ENCODE data around the gene SHC2. TPM values are rescaled to one million over a fixed set of nuclear protein-coding genes. Genes with fewer than 3 reads are reported as not detected.

SHC2 gene
- total and polyA plus RNA-seq, 7 donors, result 1.8 to 49.9 (median 17.8) TPM

DNA sequence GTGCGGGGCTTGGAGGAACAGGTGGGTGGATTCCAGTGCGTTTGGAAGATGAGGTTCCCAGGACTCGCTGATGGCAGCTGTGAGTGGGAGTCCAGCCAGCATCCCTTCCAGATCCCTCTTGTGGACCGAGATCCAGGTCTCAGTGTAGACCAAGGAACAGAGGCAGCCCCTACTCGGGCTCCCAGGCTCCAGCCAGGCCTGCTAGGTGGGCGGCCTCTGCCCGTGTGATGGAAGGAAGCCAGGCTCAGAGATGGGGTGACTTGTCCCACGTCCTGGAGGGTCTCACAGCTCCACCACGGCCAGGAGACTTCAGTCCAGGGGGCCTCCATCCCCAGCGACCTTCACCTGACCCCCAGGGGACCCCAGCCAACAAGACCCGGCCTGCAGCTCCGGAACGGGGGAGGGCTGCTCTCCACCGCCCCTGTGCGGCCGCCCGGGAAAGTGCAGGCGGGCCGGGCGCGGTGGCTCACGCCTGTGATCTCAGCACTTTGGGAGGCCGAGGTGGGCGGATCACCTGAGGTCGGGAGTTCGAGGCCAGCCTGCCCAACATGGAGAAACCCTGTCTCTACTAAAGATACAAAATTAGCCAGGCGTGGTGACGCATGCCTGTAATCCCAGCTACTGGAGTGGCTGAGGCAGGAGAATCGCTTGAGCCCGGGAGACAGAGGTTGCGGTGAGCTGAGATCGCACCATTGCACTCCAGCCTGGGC lies 34.7 kb upstream of the SHC2 start:
- no peak for TF ChIP-seq POLR2AphosphoS5 (IDR thresholded peaks at IDR 0.05)
- TF ChIP-seq, protein P1, sequence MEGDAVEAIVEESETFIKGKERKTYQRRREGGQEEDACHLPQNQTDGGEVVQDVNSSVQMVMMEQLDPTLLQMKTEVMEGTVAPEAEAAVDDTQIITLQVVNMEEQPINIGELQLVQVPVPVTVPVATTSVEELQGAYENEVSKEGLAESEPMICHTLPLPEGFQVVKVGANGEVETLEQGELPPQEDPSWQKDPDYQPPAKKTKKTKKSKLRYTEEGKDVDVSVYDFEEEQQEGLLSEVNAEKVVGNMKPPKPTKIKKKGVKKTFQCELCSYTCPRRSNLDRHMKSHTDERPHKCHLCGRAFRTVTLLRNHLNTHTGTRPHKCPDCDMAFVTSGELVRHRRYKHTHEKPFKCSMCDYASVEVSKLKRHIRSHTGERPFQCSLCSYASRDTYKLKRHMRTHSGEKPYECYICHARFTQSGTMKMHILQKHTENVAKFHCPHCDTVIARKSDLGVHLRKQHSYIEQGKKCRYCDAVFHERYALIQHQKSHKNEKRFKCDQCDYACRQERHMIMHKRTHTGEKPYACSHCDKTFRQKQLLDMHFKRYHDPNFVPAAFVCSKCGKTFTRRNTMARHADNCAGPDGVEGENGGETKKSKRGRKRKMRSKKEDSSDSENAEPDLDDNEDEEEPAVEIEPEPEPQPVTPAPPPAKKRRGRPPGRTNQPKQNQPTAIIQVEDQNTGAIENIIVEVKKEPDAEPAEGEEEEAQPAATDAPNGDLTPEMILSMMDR (IDR thresholded peaks at IDR 0.05), result peak in 3 of 4 experiments; percentile 43 to 60 (median 59)
- TF ChIP-seq POLR2A (IDR thresholded peaks at IDR 0.05), result no peak
- no peak for TF ChIP-seq EP300 (IDR thresholded peaks at IDR 0.05)
- DNase-seq, result no peak
- H3K27ac ChIP-seq, result no peak overlapping the region
- WGBS, 2 donors, result 14 to 23% methylated on average over 32 of the region's 32 CpGs
- no peak overlapping the region for H3K4me3 ChIP-seq
- peaks cover 0 to 22% (median 14%) of the 10 kb centered on the region in 4 donors for H3K4me1 ChIP-seq
- H3K27me3 ChIP-seq, result peaks cover 35 to 49% (median 49%) of the 10 kb centered on the region in 3 donors
- no peaks in the 10 kb centered on the region for H3K9me3 ChIP-seq
- intact Hi-C loops (cut with DNase I), result no loop called here
- H3K36me3 ChIP-seq, result no peaks in the 10 kb centered on the region

DNA sequence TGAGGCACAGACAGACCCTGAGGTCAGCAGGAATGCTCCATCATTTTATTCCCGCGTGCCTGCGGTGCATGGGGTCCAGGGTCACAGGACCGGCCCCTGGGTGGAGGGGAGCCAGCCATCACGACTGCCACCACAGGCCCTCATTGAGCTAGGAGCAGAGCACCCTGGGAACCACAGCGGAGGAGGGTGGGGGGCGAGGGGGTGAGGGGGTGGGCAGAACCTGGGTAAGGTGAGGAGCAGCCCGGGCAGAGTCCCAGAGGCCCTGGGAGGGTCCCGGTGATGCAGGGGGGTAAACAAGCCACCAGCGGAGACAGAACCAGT lies 34.2 kb upstream of the SHC2 start:
- no peak for DNase-seq
- peaks cover 35 to 49% (median 47%) of the 10 kb centered on the region in 3 donors for H3K27me3 ChIP-seq
- H3K9me3 ChIP-seq, result no peaks in the 10 kb centered on the region
- H3K4me1 ChIP-seq, result peaks cover 0 to 22% (median 14%) of the 10 kb centered on the region in 4 donors
- intact Hi-C loops (cut with DNase I), result no loop called here
- no peaks in the 10 kb centered on the region for H3K36me3 ChIP-seq
- no peak overlapping the region for H3K4me3 ChIP-seq
- WGBS, 2 donors, result 32 to 62% methylated on average over 10 of the region's 10 CpGs
- TF ChIP-seq EP300 (IDR thresholded peaks at IDR 0.05), result no peak
- no peak for TF ChIP-seq POLR2A (IDR thresholded peaks at IDR 0.05)
- TF ChIP-seq, protein P1 (IDR thresholded peaks at IDR 0.05), result no peak
- no peak for TF ChIP-seq POLR2AphosphoS5 (IDR thresholded peaks at IDR 0.05)
- no peak overlapping the region for H3K27ac ChIP-seq

DNA sequence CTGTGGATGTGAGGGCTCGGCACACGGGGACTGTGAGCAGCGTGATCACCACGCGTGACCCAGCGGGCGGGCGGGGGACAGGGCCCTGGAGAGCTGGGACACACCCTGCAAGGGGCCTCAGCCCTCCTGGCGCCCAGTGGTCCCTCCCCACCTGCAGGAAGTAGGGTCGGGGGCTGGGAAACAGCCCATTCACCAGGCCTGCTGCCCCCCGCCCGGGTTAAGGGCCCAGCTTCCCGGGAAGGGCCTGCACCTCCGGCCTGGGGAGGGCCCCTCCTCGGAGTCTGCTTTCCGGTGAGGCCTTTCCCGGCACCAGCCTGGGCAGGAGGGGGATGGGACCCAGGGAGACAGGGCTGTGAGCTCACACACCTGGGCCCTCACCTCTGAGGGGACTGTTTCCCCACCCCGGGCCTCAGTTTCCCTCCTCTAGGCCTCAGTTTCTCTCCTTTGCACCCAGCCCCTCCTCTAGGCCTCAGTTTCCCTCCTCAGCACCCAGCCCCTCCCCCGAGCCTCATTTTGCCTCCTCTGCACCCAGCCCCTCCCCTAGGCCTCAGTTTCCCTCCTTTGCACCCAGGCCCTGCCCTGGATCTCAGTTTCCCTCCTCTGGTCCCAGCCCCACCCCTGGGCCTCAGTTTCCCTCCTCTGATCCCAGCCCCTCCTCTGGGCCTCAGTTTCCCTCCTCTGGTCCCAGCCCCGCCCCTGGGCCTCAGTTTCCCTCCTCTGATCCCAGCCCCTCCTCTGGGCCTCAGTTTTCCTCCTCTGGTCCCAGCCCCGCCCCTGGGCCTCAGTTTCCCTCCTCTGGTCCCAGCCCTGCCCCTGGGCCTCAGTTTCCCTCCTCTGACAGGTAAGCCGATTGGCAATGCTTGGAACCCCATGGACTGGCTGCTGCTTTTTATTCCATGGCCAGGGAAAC lies 33.6 kb upstream of the SHC2 start:
- Histone ChIP-seq H3K27me3 (peaks cover 29 to 44% (median 41%) of the 10 kb centered on the region in 3 donors), H3K36me3 (no peaks in the 10 kb centered on the region), H3K9me3 (no peaks in the 10 kb centered on the region), H3K4me3 (no peak overlapping the region), H3K27ac (no peak overlapping the region), H3K4me1 (peaks cover 0 to 27% (median 19%) of the 10 kb centered on the region in 4 donors)
- 25 to 35% methylated on average over 22 of the region's 22 CpGs for WGBS, 2 donors
- no peak for DNase-seq
- no peak for TF ChIP-seq POLR2A (IDR thresholded peaks at IDR 0.05)
- intact Hi-C loops (cut with DNase I), result no loop called here

DNA sequence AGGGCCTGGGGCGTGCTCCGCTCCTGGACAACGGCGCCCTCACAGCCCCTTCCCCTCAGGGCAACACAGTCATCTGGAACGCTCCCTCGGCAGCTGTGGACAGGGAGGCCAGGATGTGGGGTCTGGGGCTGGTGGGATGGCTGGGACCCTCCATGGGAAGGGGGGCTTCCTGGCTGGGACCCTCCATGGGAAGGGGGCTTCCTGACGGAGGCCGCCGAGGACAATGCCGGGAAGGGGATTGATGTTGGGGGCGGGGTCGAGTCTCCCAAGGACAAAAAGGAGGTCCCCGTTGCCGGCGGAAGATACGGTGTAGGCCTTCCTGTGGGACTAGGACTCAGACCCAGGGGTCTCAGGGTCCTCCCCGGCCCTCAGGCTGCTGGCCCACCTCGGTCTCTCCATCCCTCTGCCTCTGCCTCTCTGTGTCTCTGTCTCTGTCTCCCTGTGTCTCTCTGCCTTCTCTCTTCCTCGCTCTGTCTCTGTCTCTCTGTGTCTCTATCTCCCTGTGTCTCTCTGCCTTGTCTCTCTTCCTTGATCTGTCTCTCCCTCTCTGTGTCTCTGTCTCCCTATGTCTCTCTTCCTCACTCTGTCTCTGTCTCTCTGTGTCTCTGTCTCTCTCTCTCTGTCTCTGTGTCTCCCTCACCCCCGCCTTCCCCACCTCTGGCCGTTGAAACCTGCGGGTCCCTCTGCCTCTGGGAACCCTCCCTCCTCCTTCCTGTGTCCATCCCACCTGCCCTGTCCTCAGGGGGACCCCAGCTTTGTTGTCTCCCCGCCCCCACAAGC lies 32.7 kb upstream of the SHC2 start:
- intact Hi-C loops (cut with DNase I), result no loop called here
- H3K9me3 ChIP-seq, result no peaks in the 10 kb centered on the region
- H3K4me3 ChIP-seq, result no peak overlapping the region
- H3K36me3 ChIP-seq, result no peaks in the 10 kb centered on the region
- 59 to 65% methylated on average over 23 of the region's 23 CpGs for WGBS, 2 donors
- no peak for DNase-seq
- peaks cover 0 to 28% (median 21%) of the 10 kb centered on the region in 4 donors for H3K4me1 ChIP-seq
- H3K27me3 ChIP-seq, result peaks cover 21 to 36% (median 32%) of the 10 kb centered on the region in 3 donors
- no peak for TF ChIP-seq POLR2A (IDR thresholded peaks at IDR 0.05)
- no peak for TF ChIP-seq EP300 (IDR thresholded peaks at IDR 0.05)
- TF ChIP-seq POLR2AphosphoS5 (IDR thresholded peaks at IDR 0.05), result no peak
- TF ChIP-seq, protein P1 (IDR thresholded peaks at IDR 0.05), result no peak
- H3K27ac ChIP-seq, result no peak overlapping the region
